GM23338 (cell line): Measurements from ENCODE around the gene SIGLEC15. TPM values are rescaled to one million over a fixed set of nuclear protein-coding genes. Genes with fewer than 3 reads are reported as not detected.

Source experiments
- ATAC-seq: fragments of 200-7000 bp; cut with Tn5 transposase; 3 replicates; pipeline ENCODE4 v1.9.1; 2020
- DNase-seq: peaks from one replicate; pipeline ENCODE4 v3.0.0-alpha.2; 2015; ENCODE audit warnings: low spot score
- H2AFZ ChIP-seq: fragments of 200-600 bp; sonication (generic); 2 replicates; pipeline ENCODE4 v1.8.0; 2016; ENCODE audit warnings: antibody characterized with exemption, mild to moderate bottlenecking, moderate library complexity
- H3F3A ChIP-seq: fragments of 200-600 bp; sonication (generic); replicated peaks from 2 replicates; pipeline ENCODE4 v1.8.0; 2017; ENCODE audit warnings: antibody characterized with exemption, mixed run types, low read depth
- H3K27ac ChIP-seq: fragments of 200-600 bp; sonication (generic); 2 replicates; pipeline ENCODE4 v1.6.1; 2016; ENCODE audit warnings: low read depth
- H3K27me3 ChIP-seq: fragments of 200-600 bp; sonication (generic); 2 replicates; pipeline ENCODE4 v1.8.0; 2016; ENCODE audit warnings: mild to moderate bottlenecking, mixed run types, moderate library complexity; ENCODE audit not compliant: insufficient read depth
- H3K36me3 ChIP-seq: fragments of 200-600 bp; sonication (generic); 2 replicates; pipeline ENCODE4 v1.8.0; 2016; ENCODE audit warnings: mild to moderate bottlenecking; ENCODE audit not compliant: insufficient read depth
- H3K4me1 ChIP-seq: fragments of 200-600 bp; sonication (generic); 2 replicates; pipeline ENCODE4 v1.8.0; 2016; ENCODE audit warnings: mild to moderate bottlenecking, moderate library complexity; ENCODE audit not compliant: insufficient read depth
- H3K4me2 ChIP-seq: fragments of 200-600 bp; sonication (generic); 2 replicates; pipeline ENCODE4 v1.7.1; 2017; ENCODE audit warnings: mixed run types
- H3K4me3 ChIP-seq: fragments of 200-600 bp; sonication (generic); 2 replicates; pipeline ENCODE4 v1.6.1; 2016; ENCODE audit warnings: mixed run types
- H3K79me2 ChIP-seq: fragments of 200-600 bp; sonication (generic); replicated peaks from 2 replicates; pipeline ENCODE4 v1.8.0; 2017; ENCODE audit warnings: mild to moderate bottlenecking; ENCODE audit not compliant: insufficient read depth
- H3K9me2 ChIP-seq: fragments of 200-600 bp; sonication (generic); 2 replicates; pipeline ENCODE4 v1.8.0; 2017; ENCODE audit not compliant: insufficient read depth
- H4K20me1 ChIP-seq: fragments of 200-600 bp; sonication (generic); replicated peaks from 2 replicates; pipeline ENCODE4 v1.8.0; 2017; ENCODE audit warnings: mild to moderate bottlenecking; ENCODE audit not compliant: insufficient read depth
- H3K27ac Mint-ChIP-seq: 2 replicates; pipeline ENCODE4 v1.8.0; 2020; ENCODE audit warnings: inconsistent platforms, mild to moderate bottlenecking, moderate library complexity, mixed read lengths
- H3K27me3 Mint-ChIP-seq: 3 replicates; pipeline ENCODE4 v1.8.0; 2022; ENCODE audit warnings: low read depth, mild to moderate bottlenecking, moderate library complexity, mixed read lengths, inconsistent platforms; ENCODE audit not compliant: insufficient read depth, poor library complexity
- H3K36me3 Mint-ChIP-seq: 3 replicates; pipeline ENCODE4 v1.8.0; 2021; ENCODE audit warnings: low read depth, mild to moderate bottlenecking, inconsistent platforms, moderate library complexity, mixed read lengths
- H3K4me1 Mint-ChIP-seq: 3 replicates; pipeline ENCODE4 v1.8.0; 2020; ENCODE audit warnings: mild to moderate bottlenecking, inconsistent platforms, mixed read lengths
- H3K4me3 Mint-ChIP-seq: 3 replicates; pipeline ENCODE4 v1.8.0; 2021; ENCODE audit warnings: moderate library complexity, mild to moderate bottlenecking, inconsistent platforms, mixed read lengths
- H3K9me3 Mint-ChIP-seq: 3 replicates; pipeline ENCODE4 v1.8.0; 2020; ENCODE audit warnings: moderate library complexity, mild to moderate bottlenecking, inconsistent platforms, mixed read lengths
- CREB1 ChIP-seq: fragments of 250-450 bp; sonication (Bioruptor Pico); IDR thresholded peaks from 2 replicates; pipeline ENCODE4 v1.5.0; 2020; ENCODE audit warnings: low read depth, mild to moderate bottlenecking, moderate library complexity
- ETS1 ChIP-seq: IDR thresholded peaks from 2 replicates; pipeline ENCODE4 v1.6.1; 2016; ENCODE audit warnings: antibody characterized with exemption
- EZH2 ChIP-seq: fragments of 200-600 bp; sonication (generic); IDR thresholded peaks from one replicate; pipeline ENCODE4 v1.8.0; 2017; ENCODE audit warnings: antibody characterized with exemption, mild to moderate bottlenecking, low read depth; ENCODE audit not compliant: unreplicated experiment
- EZH2phosphoT487 ChIP-seq: fragments of 200-600 bp; sonication (generic); IDR thresholded peaks from one replicate; pipeline ENCODE4 v1.8.1; 2018; ENCODE audit warnings: antibody characterized with exemption; ENCODE audit not compliant: unreplicated experiment
- JUNB ChIP-seq: IDR thresholded peaks from one replicate; pipeline ENCODE4 v1.6.1; 2016; ENCODE audit warnings: antibody characterized with exemption; ENCODE audit not compliant: unreplicated experiment
- NANOG ChIP-seq: IDR thresholded peaks from 2 replicates; pipeline ENCODE4 v1.6.1; 2016; ENCODE audit warnings: antibody characterized with exemption, borderline replicate concordance
- POLR2AphosphoS5 ChIP-seq: IDR thresholded peaks from 2 replicates; pipeline ENCODE4 v1.6.1; 2016; ENCODE audit warnings: antibody characterized with exemption, low read depth
- REST ChIP-seq: IDR thresholded peaks from one replicate; pipeline ENCODE4 v1.6.1; 2018; ENCODE audit warnings: antibody characterized with exemption; ENCODE audit not compliant: unreplicated experiment
- STAT1 ChIP-seq: IDR thresholded peaks from one replicate; pipeline ENCODE4 v1.6.1; 2016; ENCODE audit warnings: antibody characterized with exemption; ENCODE audit not compliant: unreplicated experiment
- ZNF331 ChIP-seq: fragments of 250-450 bp; sonication (Bioruptor Pico); IDR thresholded peaks from 2 replicates; pipeline ENCODE4 v1.5.0; 2020; ENCODE audit warnings: low read depth, mild to moderate bottlenecking, moderate library complexity
- polyA plus RNA-seq: library from polyadenylated mRNA; unstranded; fragments of >200 nt; fragmentation: Nextera tagmentation; extraction: Ambion mirVana; gene quantifications from 2 replicates; pipeline ENCODE4 v1.2.1, GENCODE V29; 2016
- total RNA-seq: library from RNA; depleted of rRNA; stranded (reverse); fragments of >200 nt; shearing (Covaris generic); gene quantifications from 2 replicates; pipeline ENCODE4 v1.2.3, GENCODE V29; 2014
- TF ChIP-seq, protein P1 (sequence below): fragments of 250-450 bp; sonication (Bioruptor Pico); IDR thresholded peaks from 2 replicates; pipeline ENCODE4 v1.5.0; 2020; ENCODE audit warnings: mild to moderate bottlenecking, moderate library complexity

SIGLEC15 gene
- total and polyA plus RNA-seq, 2 experiments from 2014 or later: 0.29 TPM; not detected in 1

DNA sequence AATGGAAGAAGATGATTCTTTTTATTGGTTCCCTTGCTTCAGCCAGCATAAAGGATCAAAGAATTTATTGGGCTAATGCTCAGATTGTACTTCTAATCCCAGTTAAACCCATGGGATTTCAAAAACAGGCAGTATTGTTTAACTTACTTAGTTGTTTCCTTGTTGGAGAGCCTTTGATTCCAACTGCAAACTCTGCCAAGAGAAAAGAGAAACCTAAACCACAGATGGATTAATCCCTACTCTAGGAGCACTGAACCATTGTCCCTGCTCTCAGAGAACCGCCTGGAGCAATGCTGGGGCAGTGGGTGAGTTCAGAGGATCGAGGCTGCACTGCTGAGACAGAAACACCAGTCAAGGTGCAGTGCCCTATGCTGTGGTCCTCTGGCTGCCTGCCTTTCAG, 44.9 kb upstream of the SIGLEC15 start:
- H3K36me3 Mint-ChIP-seq: no peaks in the 10 kb centered on the region
- Histone ChIP-seq H3F3A (0 out of 2 replicates have a peak, but pooled peaks cover 3% of the 10 kb centered on the region), H3K36me3 (no peaks in the 10 kb centered on the region), H2AFZ (0 out of 2 replicates have a peak overlapping the region, but pooled peaks have one; percentile 11), H3K4me1 (peaks cover 11% of the 10 kb centered on the region), H3K27me3 (no peaks in the 10 kb centered on the region), H3K79me2 (no peaks in the 10 kb centered on the region), H3K4me3 (no peak overlapping the region), H3K4me2 (no peak overlapping the region), H3K27ac (no peak overlapping the region), H3K9me2 (peaks cover 15% of the 10 kb centered on the region; the same call in 1 of the 2 replicates), H4K20me1 (no peaks in the 10 kb centered on the region)
- H3K27ac Mint-ChIP-seq: no peak overlapping the region
- DNase-seq: no peak
- H3K27me3 Mint-ChIP-seq: peaks cover 2% of the 10 kb centered on the region
- TF ChIP-seq NANOG (no peak), POLR2AphosphoS5 (no peak), STAT1 (no peak), ETS1 (no peak), ZNF331 (CRISPR knock-in tag) (no peak), JUNB (no peak), CREB1 (CRISPR knock-in tag) (no peak), EZH2phosphoT487 (no peak), REST (no peak), EZH2 (no peak)
- TF ChIP-seq, protein P1, sequence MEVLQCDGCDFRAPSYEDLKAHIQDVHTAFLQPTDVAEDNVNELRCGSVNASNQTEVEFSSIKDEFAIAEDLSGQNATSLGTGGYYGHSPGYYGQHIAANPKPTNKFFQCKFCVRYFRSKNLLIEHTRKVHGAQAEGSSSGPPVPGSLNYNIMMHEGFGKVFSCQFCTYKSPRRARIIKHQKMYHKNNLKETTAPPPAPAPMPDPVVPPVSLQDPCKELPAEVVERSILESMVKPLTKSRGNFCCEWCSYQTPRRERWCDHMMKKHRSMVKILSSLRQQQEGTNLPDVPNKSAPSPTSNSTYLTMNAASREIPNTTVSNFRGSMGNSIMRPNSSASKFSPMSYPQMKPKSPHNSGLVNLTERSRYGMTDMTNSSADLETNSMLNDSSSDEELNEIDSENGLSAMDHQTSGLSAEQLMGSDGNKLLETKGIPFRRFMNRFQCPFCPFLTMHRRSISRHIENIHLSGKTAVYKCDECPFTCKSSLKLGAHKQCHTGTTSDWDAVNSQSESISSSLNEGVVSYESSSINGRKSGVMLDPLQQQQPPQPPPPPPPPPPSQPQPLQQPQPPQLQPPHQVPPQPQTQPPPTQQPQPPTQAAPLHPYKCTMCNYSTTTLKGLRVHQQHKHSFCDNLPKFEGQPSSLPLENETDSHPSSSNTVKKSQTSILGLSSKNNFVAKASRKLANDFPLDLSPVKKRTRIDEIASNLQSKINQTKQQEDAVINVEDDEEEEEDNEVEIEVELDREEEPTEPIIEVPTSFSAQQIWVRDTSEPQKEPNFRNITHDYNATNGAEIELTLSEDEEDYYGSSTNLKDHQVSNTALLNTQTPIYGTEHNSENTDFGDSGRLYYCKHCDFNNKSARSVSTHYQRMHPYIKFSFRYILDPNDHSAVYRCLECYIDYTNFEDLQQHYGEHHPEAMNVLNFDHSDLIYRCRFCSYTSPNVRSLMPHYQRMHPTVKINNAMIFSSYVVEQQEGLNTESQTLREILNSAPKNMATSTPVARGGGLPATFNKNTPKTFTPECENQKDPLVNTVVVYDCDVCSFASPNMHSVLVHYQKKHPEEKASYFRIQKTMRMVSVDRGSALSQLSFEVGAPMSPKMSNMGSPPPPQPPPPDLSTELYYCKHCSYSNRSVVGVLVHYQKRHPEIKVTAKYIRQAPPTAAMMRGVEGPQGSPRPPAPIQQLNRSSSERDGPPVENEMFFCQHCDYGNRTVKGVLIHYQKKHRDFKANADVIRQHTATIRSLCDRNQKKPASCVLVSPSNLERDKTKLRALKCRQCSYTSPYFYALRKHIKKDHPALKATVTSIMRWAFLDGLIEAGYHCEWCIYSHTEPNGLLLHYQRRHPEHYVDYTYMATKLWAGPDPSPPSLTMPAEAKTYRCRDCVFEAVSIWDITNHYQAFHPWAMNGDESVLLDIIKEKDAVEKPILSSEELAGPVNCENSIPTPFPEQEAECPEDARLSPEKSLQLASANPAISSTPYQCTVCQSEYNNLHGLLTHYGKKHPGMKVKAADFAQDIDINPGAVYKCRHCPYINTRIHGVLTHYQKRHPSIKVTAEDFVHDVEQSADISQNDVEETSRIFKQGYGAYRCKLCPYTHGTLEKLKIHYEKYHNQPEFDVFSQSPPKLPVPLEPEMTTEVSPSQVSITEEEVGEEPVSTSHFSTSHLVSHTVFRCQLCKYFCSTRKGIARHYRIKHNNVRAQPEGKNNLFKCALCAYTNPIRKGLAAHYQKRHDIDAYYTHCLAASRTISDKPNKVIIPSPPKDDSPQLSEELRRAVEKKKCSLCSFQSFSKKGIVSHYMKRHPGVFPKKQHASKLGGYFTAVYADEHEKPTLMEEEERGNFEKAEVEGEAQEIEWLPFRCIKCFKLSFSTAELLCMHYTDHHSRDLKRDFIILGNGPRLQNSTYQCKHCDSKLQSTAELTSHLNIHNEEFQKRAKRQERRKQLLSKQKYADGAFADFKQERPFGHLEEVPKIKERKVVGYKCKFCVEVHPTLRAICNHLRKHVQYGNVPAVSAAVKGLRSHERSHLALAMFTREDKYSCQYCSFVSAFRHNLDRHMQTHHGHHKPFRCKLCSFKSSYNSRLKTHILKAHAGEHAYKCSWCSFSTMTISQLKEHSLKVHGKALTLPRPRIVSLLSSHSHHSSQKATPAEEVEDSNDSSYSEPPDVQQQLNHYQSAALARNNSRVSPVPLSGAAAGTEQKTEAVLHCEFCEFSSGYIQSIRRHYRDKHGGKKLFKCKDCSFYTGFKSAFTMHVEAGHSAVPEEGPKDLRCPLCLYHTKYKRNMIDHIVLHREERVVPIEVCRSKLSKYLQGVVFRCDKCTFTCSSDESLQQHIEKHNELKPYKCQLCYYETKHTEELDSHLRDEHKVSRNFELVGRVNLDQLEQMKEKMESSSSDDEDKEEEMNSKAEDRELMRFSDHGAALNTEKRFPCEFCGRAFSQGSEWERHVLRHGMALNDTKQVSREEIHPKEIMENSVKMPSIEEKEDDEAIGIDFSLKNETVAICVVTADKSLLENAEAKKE (CRISPR knock-in tag): no peak
- no peaks in the 10 kb centered on the region; the same call in 1 of the 3 replicates for H3K9me3 Mint-ChIP-seq
- peaks cover 15% of the 10 kb centered on the region for H3K4me1 Mint-ChIP-seq
- no peak overlapping the region for H3K4me3 Mint-ChIP-seq
- ATAC-seq: no peak
